Neural cell (in vitro differentiated cells): Measurements from ENCODE around the gene GH1. TPM values are rescaled to one million over a fixed set of nuclear protein-coding genes. Genes with fewer than 3 reads are reported as not detected.

Source experiments
- H2AFZ ChIP-seq: fragments of 200-600, 300-800 bp; sonication (generic), shearing (Covaris generic); 2 replicates; pipeline ENCODE4 v1.6.0; 2014; ENCODE audit warnings: low read depth, mild to moderate bottlenecking, antibody characterized with exemption, low read length, moderate library complexity
- H3F3A ChIP-seq: fragments of 200-600 bp; shearing (Covaris generic); 2 replicates; pipeline ENCODE4 v1.6.1; 2016; ENCODE audit warnings: mild to moderate bottlenecking, moderate library complexity, mixed read lengths, antibody characterized with exemption, low read length; ENCODE audit not compliant: insufficient read depth, poor library complexity, severe bottlenecking
- H3K27ac ChIP-seq: fragments of 200-600, 300-800 bp; sonication (generic), shearing (Covaris generic); 2 replicates; pipeline ENCODE4 v1.5.1; 2014; ENCODE audit warnings: mild to moderate bottlenecking, low read length, moderate library complexity
- H3K27me3 ChIP-seq: fragments of 300-800, 200-600 bp; sonication (generic), shearing (Covaris generic); 2 replicates; pipeline ENCODE4 v1.6.0; 2014; ENCODE audit warnings: mild to moderate bottlenecking, low read depth, low read length, moderate library complexity; ENCODE audit not compliant: insufficient read depth
- H3K36me3 ChIP-seq: fragments of 300-800, 200-600 bp; sonication (generic), shearing (Covaris generic); 2 replicates; pipeline ENCODE4 v1.5.1; 2014; ENCODE audit warnings: mild to moderate bottlenecking, antibody characterized with exemption, low read length, moderate library complexity; ENCODE audit not compliant: insufficient read depth
- H3K4me2 ChIP-seq: fragments of 300-800, 200-600 bp; sonication (generic), shearing (Covaris generic); 2 replicates; pipeline ENCODE4 v1.6.0; 2014; ENCODE audit warnings: mild to moderate bottlenecking, low read length
- H3K4me3 ChIP-seq: fragments of 300-800, 200-600 bp; sonication (generic), shearing (Covaris generic); 2 replicates; pipeline ENCODE4 v1.5.1; 2014; ENCODE audit warnings: mild to moderate bottlenecking, low read length, moderate library complexity
- H3K79me2 ChIP-seq: fragments of 200-600 bp; shearing (Covaris generic); replicated peaks from 2 replicates; pipeline ENCODE4 v1.6.0; 2014; ENCODE audit warnings: mild to moderate bottlenecking, low read length, moderate library complexity; ENCODE audit not compliant: insufficient read depth
- H3K9ac ChIP-seq: fragments of 300-800, 200-600 bp; sonication (generic), shearing (Covaris generic); 2 replicates; pipeline ENCODE4 v1.6.1; 2016; ENCODE audit warnings: mild to moderate bottlenecking, low read length, mixed read lengths
- H3K9me2 ChIP-seq: fragments of 200-600 bp; shearing (Covaris generic); 2 replicates; pipeline ENCODE4 v1.6.1; 2016; ENCODE audit warnings: mild to moderate bottlenecking, low read length, mixed read lengths; ENCODE audit not compliant: insufficient read depth
- H3K9me3 ChIP-seq: fragments of 200-600, 300-800 bp; sonication (generic), shearing (Covaris generic); 2 replicates; pipeline ENCODE4 v1.6.1; 2016; ENCODE audit warnings: mild to moderate bottlenecking, mixed run types, low read length, moderate library complexity, mixed read lengths
- H4K20me1 ChIP-seq: fragments of 200-600 bp; shearing (Covaris generic); 2 replicates; pipeline ENCODE4 v1.6.1; 2016; ENCODE audit warnings: mild to moderate bottlenecking, mixed run types; ENCODE audit not compliant: insufficient read depth
- EP300 ChIP-seq: fragments of 450-650 bp; conservative IDR thresholded peaks from 2 replicates; pipeline ENCODE4 v1.6.1; 2014; ENCODE audit warnings: antibody characterized with exemption, mild to moderate bottlenecking, moderate library complexity; ENCODE audit not compliant: poor library complexity, severe bottlenecking
- EZH2 ChIP-seq: fragments of 200-600, 300-800 bp; shearing (Covaris generic), sonication (generic); IDR thresholded peaks from 2 replicates; pipeline ENCODE4 v1.6.1; 2014; ENCODE audit warnings: antibody characterized with exemption, low read length, borderline replicate concordance, mild to moderate bottlenecking; ENCODE audit not compliant: insufficient read depth, poor library complexity, severe bottlenecking
- MXI1 ChIP-seq: fragments of 450-650 bp; conservative IDR thresholded peaks from 2 replicates; pipeline ENCODE4 v1.6.1; 2014; ENCODE audit warnings: antibody characterized with exemption, mild to moderate bottlenecking; ENCODE audit not compliant: poor library complexity, severe bottlenecking
- POLR2AphosphoS5 ChIP-seq: IDR thresholded peaks from 2 replicates; pipeline ENCODE4 v1.6.1; 2012
- RAD21 ChIP-seq: fragments of 450-650 bp; conservative IDR thresholded peaks from 2 replicates; pipeline ENCODE4 v1.6.1; 2014; ENCODE audit warnings: antibody characterized with exemption, mild to moderate bottlenecking, moderate library complexity
- SMC3 ChIP-seq: fragments of 450-650 bp; conservative IDR thresholded peaks from 2 replicates; pipeline ENCODE4 v1.6.1; 2014; ENCODE audit warnings: antibody characterized with exemption, mild to moderate bottlenecking, moderate library complexity; ENCODE audit not compliant: poor library complexity
- TAF1 ChIP-seq: IDR thresholded peaks from 2 replicates; pipeline ENCODE4 v1.6.1; 2012; ENCODE audit warnings: low read depth
- polyA plus RNA-seq: library from polyadenylated mRNA; depleted of rRNA; stranded (reverse); fragments of >200 nt; gene quantifications from 2 replicates; pipeline ENCODE4 v1.2.3, GENCODE V29; 2014
- TF ChIP-seq, protein P1 (sequence below): IDR thresholded peaks from 2 replicates; pipeline ENCODE4 v1.6.1; 2012; ENCODE audit warnings: borderline replicate concordance
- TF ChIP-seq, protein P2 (sequence below): fragments of 450-650 bp; IDR thresholded peaks from 2 replicates; pipeline ENCODE4 v1.5.1; 2014; ENCODE audit warnings: antibody characterized with exemption, mild to moderate bottlenecking, moderate library complexity; ENCODE audit not compliant: poor library complexity, severe bottlenecking

Gene GH1
- polyA plus RNA-seq, 1 donor from 2014 or later, result not detected

DNA sequence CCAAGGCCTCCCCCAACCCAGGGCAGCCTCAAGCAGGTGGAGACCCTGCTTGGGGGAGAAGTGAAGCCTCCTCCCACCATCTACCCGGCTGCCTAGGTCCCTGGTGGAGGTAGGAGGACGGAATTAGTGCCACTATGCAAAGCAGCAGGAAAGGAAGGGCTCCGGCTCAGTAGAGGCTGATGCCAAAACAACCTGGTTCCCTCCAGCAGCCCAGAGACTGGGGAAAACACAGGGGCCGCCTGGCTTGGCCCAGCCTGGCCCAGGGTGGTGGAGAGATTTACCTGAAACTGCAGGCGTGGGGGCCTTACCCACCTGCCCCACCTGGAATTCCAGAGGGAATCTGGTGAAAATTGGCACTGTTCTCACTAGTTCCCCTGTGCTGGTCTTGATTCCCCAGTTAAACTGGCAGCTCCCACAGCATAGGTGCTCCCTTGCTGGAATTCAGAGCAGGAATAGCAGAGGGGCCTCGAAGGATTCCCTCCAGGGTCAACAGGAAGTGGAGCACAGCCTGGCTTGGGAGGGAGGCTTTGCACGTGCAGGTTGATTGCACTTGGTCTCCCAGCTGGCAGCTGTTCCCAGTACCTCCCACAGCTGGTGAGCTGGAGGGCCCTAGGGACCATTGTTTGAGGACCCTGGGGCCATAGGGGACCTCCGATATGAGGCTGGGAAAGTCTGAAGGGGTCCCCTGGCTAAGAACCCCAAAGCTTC lies 9.0 kb upstream of the GH1 start:
- no peak overlapping the region for H3K9ac ChIP-seq
- no peaks in the 10 kb centered on the region for H3K36me3 ChIP-seq
- no peaks in the 10 kb centered on the region for H3F3A ChIP-seq
- TF ChIP-seq, protein P1, sequence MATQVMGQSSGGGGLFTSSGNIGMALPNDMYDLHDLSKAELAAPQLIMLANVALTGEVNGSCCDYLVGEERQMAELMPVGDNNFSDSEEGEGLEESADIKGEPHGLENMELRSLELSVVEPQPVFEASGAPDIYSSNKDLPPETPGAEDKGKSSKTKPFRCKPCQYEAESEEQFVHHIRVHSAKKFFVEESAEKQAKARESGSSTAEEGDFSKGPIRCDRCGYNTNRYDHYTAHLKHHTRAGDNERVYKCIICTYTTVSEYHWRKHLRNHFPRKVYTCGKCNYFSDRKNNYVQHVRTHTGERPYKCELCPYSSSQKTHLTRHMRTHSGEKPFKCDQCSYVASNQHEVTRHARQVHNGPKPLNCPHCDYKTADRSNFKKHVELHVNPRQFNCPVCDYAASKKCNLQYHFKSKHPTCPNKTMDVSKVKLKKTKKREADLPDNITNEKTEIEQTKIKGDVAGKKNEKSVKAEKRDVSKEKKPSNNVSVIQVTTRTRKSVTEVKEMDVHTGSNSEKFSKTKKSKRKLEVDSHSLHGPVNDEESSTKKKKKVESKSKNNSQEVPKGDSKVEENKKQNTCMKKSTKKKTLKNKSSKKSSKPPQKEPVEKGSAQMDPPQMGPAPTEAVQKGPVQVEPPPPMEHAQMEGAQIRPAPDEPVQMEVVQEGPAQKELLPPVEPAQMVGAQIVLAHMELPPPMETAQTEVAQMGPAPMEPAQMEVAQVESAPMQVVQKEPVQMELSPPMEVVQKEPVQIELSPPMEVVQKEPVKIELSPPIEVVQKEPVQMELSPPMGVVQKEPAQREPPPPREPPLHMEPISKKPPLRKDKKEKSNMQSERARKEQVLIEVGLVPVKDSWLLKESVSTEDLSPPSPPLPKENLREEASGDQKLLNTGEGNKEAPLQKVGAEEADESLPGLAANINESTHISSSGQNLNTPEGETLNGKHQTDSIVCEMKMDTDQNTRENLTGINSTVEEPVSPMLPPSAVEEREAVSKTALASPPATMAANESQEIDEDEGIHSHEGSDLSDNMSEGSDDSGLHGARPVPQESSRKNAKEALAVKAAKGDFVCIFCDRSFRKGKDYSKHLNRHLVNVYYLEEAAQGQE, result no peak
- no peak for TF ChIP-seq POLR2AphosphoS5
- no peak for TF ChIP-seq EP300
- TF ChIP-seq MXI1, result no peak
- TF ChIP-seq, protein P2, sequence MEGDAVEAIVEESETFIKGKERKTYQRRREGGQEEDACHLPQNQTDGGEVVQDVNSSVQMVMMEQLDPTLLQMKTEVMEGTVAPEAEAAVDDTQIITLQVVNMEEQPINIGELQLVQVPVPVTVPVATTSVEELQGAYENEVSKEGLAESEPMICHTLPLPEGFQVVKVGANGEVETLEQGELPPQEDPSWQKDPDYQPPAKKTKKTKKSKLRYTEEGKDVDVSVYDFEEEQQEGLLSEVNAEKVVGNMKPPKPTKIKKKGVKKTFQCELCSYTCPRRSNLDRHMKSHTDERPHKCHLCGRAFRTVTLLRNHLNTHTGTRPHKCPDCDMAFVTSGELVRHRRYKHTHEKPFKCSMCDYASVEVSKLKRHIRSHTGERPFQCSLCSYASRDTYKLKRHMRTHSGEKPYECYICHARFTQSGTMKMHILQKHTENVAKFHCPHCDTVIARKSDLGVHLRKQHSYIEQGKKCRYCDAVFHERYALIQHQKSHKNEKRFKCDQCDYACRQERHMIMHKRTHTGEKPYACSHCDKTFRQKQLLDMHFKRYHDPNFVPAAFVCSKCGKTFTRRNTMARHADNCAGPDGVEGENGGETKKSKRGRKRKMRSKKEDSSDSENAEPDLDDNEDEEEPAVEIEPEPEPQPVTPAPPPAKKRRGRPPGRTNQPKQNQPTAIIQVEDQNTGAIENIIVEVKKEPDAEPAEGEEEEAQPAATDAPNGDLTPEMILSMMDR, result no peak
- TF ChIP-seq RAD21, result no peak
- no peak for TF ChIP-seq TAF1
- H3K9me2 ChIP-seq, result no peaks in the 10 kb centered on the region
- no peak overlapping the region for H3K4me3 ChIP-seq
- H3K9me3 ChIP-seq, result no peaks in the 10 kb centered on the region
- no peaks in the 10 kb centered on the region for H4K20me1 ChIP-seq
- H2AFZ ChIP-seq, result no peak overlapping the region
- H3K4me2 ChIP-seq, result no peak overlapping the region
- H3K27me3 ChIP-seq, result no peaks in the 10 kb centered on the region
- no peaks in the 10 kb centered on the region for H3K79me2 ChIP-seq
- H3K27ac ChIP-seq, result no peak overlapping the region

DNA sequence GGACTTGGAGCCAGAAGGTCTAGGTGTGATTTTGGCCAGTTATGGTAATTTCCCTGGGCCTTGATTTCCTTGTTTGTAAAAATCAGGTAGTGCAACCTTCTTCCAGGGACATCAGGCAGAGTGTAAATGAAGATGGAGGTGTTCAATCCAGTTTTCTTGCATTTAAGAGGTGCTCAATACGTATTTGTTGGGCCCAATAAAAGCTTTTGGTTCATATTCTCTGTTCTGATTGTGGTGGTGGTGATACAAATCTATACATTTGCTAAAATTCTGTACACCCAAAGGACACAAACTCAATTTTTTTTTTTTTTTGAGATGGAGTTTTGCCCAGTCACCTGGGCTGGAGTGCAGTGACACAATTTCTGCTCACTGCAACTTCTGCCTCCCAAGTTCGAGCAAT lies 7.5 kb upstream of the GH1 start:
- Histone ChIP-seq H3K27ac (no peak overlapping the region), H3F3A (no peaks in the 10 kb centered on the region), H3K4me3 (no peak overlapping the region), H3K4me2 (no peak overlapping the region), H3K9me2 (no peaks in the 10 kb centered on the region), H4K20me1 (no peaks in the 10 kb centered on the region), H3K79me2 (no peaks in the 10 kb centered on the region), H3K36me3 (no peaks in the 10 kb centered on the region), H2AFZ (no peak overlapping the region), H3K27me3 (no peaks in the 10 kb centered on the region), H3K9ac (no peak overlapping the region), H3K9me3 (no peaks in the 10 kb centered on the region)
- TF ChIP-seq RAD21, result no peak
- TF ChIP-seq SMC3, result no peak
- TF ChIP-seq POLR2AphosphoS5, result no peak
- TF ChIP-seq EZH2, result no peak
- TF ChIP-seq, protein P1, result no peak
